ENCODE results near the gene EIF2A. TPM values are rescaled to one million over a fixed set of nuclear protein-coding genes. Genes with fewer than 3 reads are reported as not detected.

Gene EIF2A
- total and polyA plus RNA-seq, 2 donors from 2014 or later (not counting 2 experiments from before 2014, with no cell fraction given) = 49.9 to 91.1 TPM

Other genes starting within 250 kb of the EIF2A start
- 19.7 and 22.3 TPM in 2 replicates for gene TSC22D2, start 138.5 kb upstream of the EIF2A start, total RNA-seq
- gene TSC22D2, start 138.5 kb upstream of the EIF2A start, polyA plus RNA-seq = 7.2 and 9.4 TPM in 2 replicates
- gene SERP1, start 291 bp upstream of the EIF2A start, total RNA-seq = 81.0 and 97.7 TPM in 2 replicates
- gene SERP1, start 291 bp upstream of the EIF2A start, polyA plus RNA-seq = 60.3 and 76.5 TPM in 2 replicates
- 115 and 121 TPM in 2 replicates for gene SELENOT, start 56.5 kb downstream of the EIF2A start, total RNA-seq
- 92.1 and 110 TPM in 2 replicates for gene SELENOT, start 56.5 kb downstream of the EIF2A start, polyA plus RNA-seq
- gene ERICH6, start 157.1 kb downstream of the EIF2A start, total RNA-seq = not detected in 2 replicates
- not detected in 2 replicates for gene ERICH6, start 157.1 kb downstream of the EIF2A start, polyA plus RNA-seq
- 33.3 and 37.7 TPM in 2 replicates for gene SIAH2, start 216.4 kb downstream of the EIF2A start, total RNA-seq
- gene SIAH2, start 216.4 kb downstream of the EIF2A start, polyA plus RNA-seq = 26.5 and 30.2 TPM in 2 replicates